K562 (cell line): ENCODE results near the gene PLXNB3. TPM values are rescaled to one million over a fixed set of nuclear protein-coding genes. Genes with fewer than 3 reads are reported as not detected.

Experiments used
- ATAC-seq: fragments of 200-7000 bp; cut with Tn5 transposase; 3 replicates; pipeline ENCODE4 v1.9.1; 2020; ENCODE audit warnings: moderate library complexity
- BruUV-seq: library from RNA; stranded (reverse); fragments of 400-500 nt; replicated peaks from 2 replicates; lab custom pipeline; 2021; lab: Mats Ljungman, UMichigan
- CTCF ChIA-PET: fragments of 300-600 bp; formaldehyde crosslinking; extraction: SDS; loops from one replicate; lab custom pipeline; 2021; ENCODE audit warnings: low intra/inter-chr PET ratio; lab: Yijun Ruan, JAX
- POLR2A ChIA-PET: fragments of 300-600, 350-650 bp; sonication (Branson Sonifier 250); formaldehyde crosslinking; extraction: SDS; loops from one replicate; lab custom pipeline; 2021; ENCODE audit warnings: antibody characterized with exemption, inconsistent platforms; lab: Yijun Ruan, JAX
- DNase-seq, 4 experiments: peaks; one replicate each; pipeline versions ENCODE4 v3.0.0 to v3.0.0-alpha.2; 2011 to 2018; ENCODE audit warnings: low spot score in 3 of 4, mixed read lengths in 3 of 4; ENCODE audit errors: extremely low read depth in 1 of 4
- FAIRE-seq: peaks from 2 replicates; lab custom pipeline; 2011; peaks lifted over from hg19 to GRCh38; lab: Jason Lieb, UNC
- H2AFZ ChIP-seq: 2 replicates; pipeline ENCODE4 v1.6.0; 2011; ENCODE audit warnings: low read depth, low read length, control low read depth, inconsistent platforms
- H3K27ac ChIP-seq: fragments of 200-600 bp; 3 replicates; pipeline ENCODE4 v1.8.0; 2011; ENCODE audit warnings: low read depth, mild to moderate bottlenecking, control low read depth, inconsistent platforms, low read length, moderate library complexity, mixed read lengths; ENCODE audit errors: extremely low read depth
- H3K27me3 ChIP-seq, 2 experiments: fragments of 300-600 bp in 1 of 2; 2 replicates in 1 of 2; 3 replicates in 1 of 2; pipeline versions ENCODE4 v1.6.0 to v1.8.0; 2011; ENCODE audit warnings: inconsistent platforms in 2 of 2, low read length in 2 of 2, mild to moderate bottlenecking in 1 of 2, mixed read lengths in 1 of 2, moderate library complexity in 1 of 2; ENCODE audit not compliant: control insufficient read depth in 2 of 2, insufficient read depth in 2 of 2
- H3K36me3 ChIP-seq: fragments of 300-600 bp; 3 replicates; pipeline ENCODE4 v1.8.0; 2011; ENCODE audit warnings: mild to moderate bottlenecking, low read length, inconsistent platforms; ENCODE audit not compliant: control insufficient read depth, insufficient read depth
- H3K4me1 ChIP-seq, 2 experiments: fragments of 200-600 bp in 1 of 2; replicated peaks in 1 of 2; 2 replicates in 1 of 2; 3 replicates in 1 of 2; pipeline versions ENCODE4 v1.5.1 to v1.8.0; 2011; ENCODE audit warnings: inconsistent platforms in 2 of 2, low read length in 2 of 2, mild to moderate bottlenecking in 1 of 2, mixed read lengths in 1 of 2, moderate library complexity in 1 of 2; ENCODE audit not compliant: control insufficient read depth in 2 of 2, insufficient read depth in 2 of 2
- H3K4me2 ChIP-seq: 2 replicates; pipeline ENCODE4 v1.6.1; 2011; ENCODE audit warnings: low read length, control low read depth, inconsistent platforms, mixed read lengths; ENCODE audit not compliant: insufficient read depth
- H3K4me3 ChIP-seq: fragments of 200-600 bp; sonication (generic), shearing (Covaris generic); 2 replicates; pipeline ENCODE4 v1.5.1; 2016; ENCODE audit warnings: control low read depth, inconsistent platforms
- H3K79me2 ChIP-seq: fragments of 200-600 bp; 3 replicates; pipeline ENCODE4 v1.8.0; 2011; ENCODE audit warnings: low read length, inconsistent platforms; ENCODE audit not compliant: control insufficient read depth, insufficient read depth
- H3K9ac ChIP-seq, 2 experiments: 2 replicates each; pipeline versions ENCODE4 v1.6.0 to v1.6.1; 2011; ENCODE audit warnings: low read depth in 2 of 2, low read length in 2 of 2, control low read depth in 1 of 2, inconsistent platforms in 1 of 2, mild to moderate bottlenecking in 1 of 2, mixed read lengths in 1 of 2; ENCODE audit not compliant: insufficient read depth in 1 of 2
- H3K9me1 ChIP-seq: one replicate; pipeline ENCODE4 v1.6.0; 2011; ENCODE audit warnings: inconsistent platforms, mild to moderate bottlenecking, low read length, moderate library complexity; ENCODE audit not compliant: control insufficient read depth, insufficient read depth
- H3K9me3 ChIP-seq: replicated peaks from 2 replicates; pipeline ENCODE4 v1.5.1; 2011; ENCODE audit warnings: low read depth, low read length, inconsistent platforms; ENCODE audit not compliant: control insufficient read depth, insufficient read depth
- H4K20me1 ChIP-seq: replicated peaks from 2 replicates; pipeline ENCODE4 v1.6.1; 2011; ENCODE audit warnings: low read length, inconsistent platforms, mixed read lengths; ENCODE audit not compliant: control insufficient read depth, insufficient read depth
- CREM ChIP-seq: IDR thresholded peaks from 2 replicates; pipeline ENCODE4 v1.6.1; 2014; ENCODE audit warnings: antibody characterized with exemption, low read depth
- EP400 ChIP-seq: fragments of 450-650 bp; IDR thresholded peaks from 2 replicates; pipeline ENCODE4 v1.6.1; 2017; ENCODE audit warnings: antibody characterized with exemption, mild to moderate bottlenecking, moderate library complexity
- FOXA3 ChIP-seq, 2 experiments: fragments of 450-650 bp in 1 of 2; sonication (generic) in 1 of 2; formaldehyde crosslinking; IDR thresholded peaks in 1 of 2; conservative IDR thresholded peaks in 1 of 2; 2 replicates each; pipeline versions ENCODE4 v1.4.0 to v1.8.0; 2020 to 2022; ENCODE audit warnings: mild to moderate bottlenecking in 2 of 2, missing genetic modification reagents in 1 of 2
- HNRNPL ChIP-seq: fragments of 200-400 bp; formaldehyde crosslinking; IDR thresholded peaks from 2 replicates; pipeline ENCODE4 v1.6.1; 2017; ENCODE audit warnings: low read depth, mild to moderate bottlenecking, low read length
- MAX ChIP-seq: sonication (generic); formaldehyde crosslinking; IDR thresholded peaks from 2 replicates; pipeline ENCODE4 v1.9.0; 2022; ENCODE audit warnings: mild to moderate bottlenecking, missing genetic modification reagents
- NELFE ChIP-seq: IDR thresholded peaks from 2 replicates; pipeline ENCODE4 v1.6.1; 2011; ENCODE audit warnings: mild to moderate bottlenecking; ENCODE audit not compliant: insufficient read depth, insufficient read length
- RB1 ChIP-seq: fragments of 450-650 bp; IDR thresholded peaks from 2 replicates; pipeline ENCODE4 v1.6.1; 2017; ENCODE audit warnings: low read depth, mild to moderate bottlenecking
- RFX1 ChIP-seq: fragments of 450-650 bp; IDR thresholded peaks from 2 replicates; pipeline ENCODE4 v1.6.1; 2016; ENCODE audit warnings: mild to moderate bottlenecking, moderate library complexity
- SRSF9 ChIP-seq: fragments of 200-400 bp; formaldehyde crosslinking; IDR thresholded peaks from 2 replicates; pipeline ENCODE4 v1.6.1; 2017; ENCODE audit warnings: low read depth, low read length, borderline replicate concordance
- TCFL5 ChIP-seq: fragments of 250-450 bp; sonication (Bioruptor Pico); conservative IDR thresholded peaks from 2 replicates; pipeline ENCODE4 v1.6.1; 2021; ENCODE audit warnings: mild to moderate bottlenecking, moderate library complexity, matching md5 sums
- ZKSCAN3 ChIP-seq: fragments of 250-450 bp; sonication (Bioruptor Pico); IDR thresholded peaks from 2 replicates; pipeline ENCODE4 v1.4.0; 2020
- ZNF124 ChIP-seq: sonication (generic); formaldehyde crosslinking; IDR thresholded peaks from 2 replicates; pipeline ENCODE4 v1.8.1; 2022; ENCODE audit warnings: missing genetic modification reagents
- ZNF316 ChIP-seq: fragments of 450-650 bp; IDR thresholded peaks from 2 replicates; pipeline ENCODE4 v1.6.1; 2016
- ZNF507 ChIP-seq: conservative IDR thresholded peaks from 2 replicates; pipeline ENCODE4 v1.6.1; 2017; ENCODE audit warnings: missing genetic modification characterization, missing compliant biosample characterization
- ZNF609 ChIP-seq: sonication (generic); formaldehyde crosslinking; IDR thresholded peaks from 2 replicates; pipeline ENCODE4 v1.8.1; 2023; ENCODE audit warnings: missing genetic modification reagents, mild to moderate bottlenecking, borderline replicate concordance
- WGBS: fragments of 100-300 bp; shearing (Covaris generic); methylation state at CpG from one replicate; pipeline ENCODE4 v1.1.6; 2016; ENCODE audit warnings: low coverage, mixed read lengths; ENCODE audit not compliant: insufficient coverage; ENCODE audit errors: missing lambda C conversion rate; 5-methylcytosine and 5-hydroxymethylcytosine counted together
- in situ Hi-C: fragments of 300-500 bp; cut with MboI; formaldehyde crosslinking; loops from 4 replicates; pipeline ENCODE4 v1.15.0; 2018; ENCODE audit warnings: inconsistent platforms, mixed read lengths
- intact Hi-C: fragments of 100-400 bp; cut with micrococcal nuclease; formaldehyde crosslinking; loops from 2 replicates; pipeline ENCODE4 v1.14.2; 2022
- polyA plus RNA-seq, 8 experiments: library from polyadenylated mRNA; depleted of rRNA in 4 of 8; stranded (reverse) in 5 of 8; unstranded in 3 of 8; fragments of >200 nt; fragmentation: Nextera tagmentation in 2 of 8; fragmentation: Illumina TruSeq in 1 of 8; extraction: Ambion mirVana in 2 of 8; extraction: Trizol in 1 of 8; gene quantifications; 2 replicates each; pipeline versions ENCODE4 v1.2.1 to v1.2.3, GENCODE V29; 2011 to 2014; ENCODE audit warnings: inconsistent platforms in 1 of 8, missing spikeins in 1 of 8
- total RNA-seq, 7 experiments: library from RNA; depleted of rRNA in 6 of 7; stranded (reverse); fragments of >200 nt in 6 of 7; fragmentation: Illumina TruSeq in 2 of 7; extraction: Trizol in 2 of 7; gene quantifications; 2 replicates each; pipeline versions ENCODE4 v1.2.1 to v1.2.3, GENCODE V29; 2011 to 2021; ENCODE audit warnings: low replicate concordance in 1 of 7

PLXNB3 gene
- total and polyA plus RNA-seq, 9 of the 15 experiments (the other 6 are each of a cell fraction or from before 2014, with no cell fraction given), result 0.22 to 2.0 (median 1.4) TPM; not detected in 2

GRCh38 chrX:153816831-153817690, 53.0 kb downstream of the PLXNB3 start:
- Histone ChIP-seq H3K9ac (no peak overlapping the region), H3K27me3 (peaks cover 11 to 16% of the 10 kb centered on the region in 2 experiments; a peak in 3 of 5 replicates), H3K36me3 (no peaks in the 10 kb centered on the region), H3K9me1 (no peaks in the 10 kb centered on the region), H3K79me2 (no peaks in the 10 kb centered on the region), H3K27ac (no peak overlapping the region), H4K20me1 (no peaks in the 10 kb centered on the region; the same call in 1 of the 2 replicates), H2AFZ (peak overlapping the region; percentile 14), H3K4me3 (no peak overlapping the region), H3K4me2 (no peak overlapping the region), H3K9me3 (no peaks in the 10 kb centered on the region), H3K4me1 (peaks cover 5 to 21% of the 10 kb centered on the region in 2 experiments; a peak in 4 of 5 replicates)
- no TSS peak for BruUV-seq
- intact Hi-C loops, result no loop called here
- DNase-seq (peak; percentile 47 to 64 (median 54)), ATAC-seq (peak; percentile 81), FAIRE-seq (peak; percentile 62)
- ChIA-PET POLR2A (no interaction called here), CTCF (no interaction called here)
- WGBS, result 25% methylated on average over 23 of the region's 25 CpGs
- in situ Hi-C loops, result loop anchor here (5.0 kb wide), 1 partner anchor 320 kb away; no protein-coding TSS in a partner anchor
- TF ChIP-seq ZNF609 (no peak), ZNF507 (tag) (no peak), SRSF9 (no peak), RFX1 (peak; percentile 56; the same call in 1 of the 2 replicates), ZNF124 (CRISPR knock-in tag) (no peak), NELFE (no peak), FOXA3 (CRISPR knock-in tag; conservative IDR thresholded peaks at IDR 0.05 in 1 of 2, IDR thresholded peaks at IDR 0.05 in 1 of 2) (no peak), ZKSCAN3 (CRISPR knock-in tag) (no peak), ZNF316 (peak; percentile 28), MAX (CRISPR knock-in tag) (peak; percentile 46), RB1 (no peak), TCFL5 (no peak), CREM (0 out of 2 replicates have a peak, but pooled peaks have one; percentile 25), EP400 (peak; percentile 19; the same call in 1 of the 2 replicates), HNRNPL (no peak)
